Measurements from ENCODE around the gene RELN.
"Not testable (repeated sequence)": the region's sequence is repeated elsewhere in the genome, so short reads cannot be mapped to it uniquely, and the experiment has no call there.

Gene RELN

DNA sequence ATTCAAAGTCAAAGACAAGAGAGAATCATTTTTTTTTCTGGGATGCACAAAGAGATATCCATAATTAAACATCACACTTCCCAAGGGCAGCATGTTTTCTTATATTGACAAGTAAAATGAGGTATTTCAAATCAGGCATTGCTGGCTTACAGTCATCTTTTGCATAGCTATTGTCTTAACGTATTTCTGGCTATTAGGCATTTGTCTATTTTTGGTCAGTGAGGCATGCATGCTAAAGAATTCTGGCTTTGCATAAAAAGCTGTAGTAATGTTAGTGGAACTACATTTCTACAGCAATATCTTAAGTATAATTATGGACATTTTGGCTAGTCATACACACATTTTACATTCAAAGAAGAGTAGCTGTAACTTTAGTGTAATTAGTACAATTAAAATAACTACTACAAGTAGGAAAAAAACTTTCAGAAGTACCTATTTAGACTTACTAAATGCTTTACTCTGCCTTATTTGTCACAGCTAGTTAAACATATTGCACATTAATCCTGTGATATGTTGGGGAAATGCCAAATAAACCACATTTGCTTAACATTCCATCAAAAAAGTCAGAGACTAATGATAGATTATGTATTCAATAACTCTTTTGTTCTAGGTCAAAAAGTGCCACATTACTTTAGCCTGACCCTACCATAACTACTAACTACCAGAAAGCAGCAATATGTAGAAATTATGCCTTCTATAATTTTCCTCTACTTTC lies 76.4 kb downstream of the RELN start:
- TF ChIP-seq, protein P1, sequence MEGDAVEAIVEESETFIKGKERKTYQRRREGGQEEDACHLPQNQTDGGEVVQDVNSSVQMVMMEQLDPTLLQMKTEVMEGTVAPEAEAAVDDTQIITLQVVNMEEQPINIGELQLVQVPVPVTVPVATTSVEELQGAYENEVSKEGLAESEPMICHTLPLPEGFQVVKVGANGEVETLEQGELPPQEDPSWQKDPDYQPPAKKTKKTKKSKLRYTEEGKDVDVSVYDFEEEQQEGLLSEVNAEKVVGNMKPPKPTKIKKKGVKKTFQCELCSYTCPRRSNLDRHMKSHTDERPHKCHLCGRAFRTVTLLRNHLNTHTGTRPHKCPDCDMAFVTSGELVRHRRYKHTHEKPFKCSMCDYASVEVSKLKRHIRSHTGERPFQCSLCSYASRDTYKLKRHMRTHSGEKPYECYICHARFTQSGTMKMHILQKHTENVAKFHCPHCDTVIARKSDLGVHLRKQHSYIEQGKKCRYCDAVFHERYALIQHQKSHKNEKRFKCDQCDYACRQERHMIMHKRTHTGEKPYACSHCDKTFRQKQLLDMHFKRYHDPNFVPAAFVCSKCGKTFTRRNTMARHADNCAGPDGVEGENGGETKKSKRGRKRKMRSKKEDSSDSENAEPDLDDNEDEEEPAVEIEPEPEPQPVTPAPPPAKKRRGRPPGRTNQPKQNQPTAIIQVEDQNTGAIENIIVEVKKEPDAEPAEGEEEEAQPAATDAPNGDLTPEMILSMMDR (IDR thresholded peaks at IDR 0.05; ENCODE audit: insufficient read depth, low read depth, low read length, missing control alignments): no peak
- no peak overlapping the region for H3K4me3 ChIP-seq (ENCODE audit: low read length)
- no peak for DNase-seq (ENCODE audit: low read depth)

DNA sequence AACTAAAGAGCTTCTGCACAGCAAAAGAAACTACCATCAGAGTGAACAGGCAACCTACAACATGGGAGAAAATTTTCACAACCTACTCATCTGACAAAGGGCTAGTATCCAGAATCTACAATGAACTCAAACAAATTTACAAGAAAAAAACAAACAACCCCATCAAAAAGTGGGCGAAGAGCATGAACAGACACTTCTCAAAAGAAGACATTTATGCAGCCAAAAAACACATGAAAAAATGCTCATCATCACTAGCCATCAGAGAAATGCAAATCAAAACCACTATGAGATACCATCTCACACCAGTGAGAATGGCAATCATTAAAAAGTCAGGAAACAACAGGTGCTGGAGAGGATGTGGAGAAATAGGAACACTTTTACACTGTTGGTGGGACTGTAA lies 78.4 kb downstream of the RELN start:
- not testable (repeated sequence) for H3K4me3 ChIP-seq (ENCODE audit: low read length)

DNA sequence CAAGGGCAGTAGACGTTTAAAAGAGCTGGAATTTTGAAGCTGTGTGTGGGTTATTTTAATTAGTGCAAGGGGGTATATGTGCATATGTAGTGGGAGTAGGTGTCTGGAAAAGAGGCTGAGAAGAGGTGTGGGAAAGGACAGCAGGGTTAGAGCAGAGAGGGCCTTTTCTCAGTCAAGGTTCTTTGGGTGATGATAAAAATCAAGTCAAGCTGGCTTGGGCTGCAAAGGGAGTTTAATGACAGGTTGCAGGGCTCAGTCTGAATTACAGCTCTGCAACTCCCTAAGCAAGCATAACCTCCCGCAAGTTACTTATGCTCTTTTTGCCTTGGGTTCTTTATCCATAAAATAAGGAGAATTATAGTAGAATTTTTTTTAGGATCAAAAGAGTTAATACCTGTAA lies 83.5 kb downstream of the RELN start:
- TF ChIP-seq, protein P1 (IDR thresholded peaks at IDR 0.05; ENCODE audit: insufficient read depth, low read depth, low read length, missing control alignments): no peak
- no peak for DNase-seq (ENCODE audit: low read depth)
- H3K4me3 ChIP-seq (ENCODE audit: low read length): no peak overlapping the region

More for the DNA sequence above, 78.4 kb downstream of the RELN start:
- not testable (repeated sequence) for DNase-seq (ENCODE audit: low read depth)

- H3K4me3 ChIP-seq (ENCODE audit: low read length): no peak overlapping the region
- TF ChIP-seq, protein P1 (IDR thresholded peaks at IDR 0.05; ENCODE audit: insufficient read depth, low read depth, low read length, missing control alignments): no peak
- no peak for DNase-seq (ENCODE audit: low read depth)
These were observed 86.5 kb downstream of the RELN start for GRCh38 chr7:103902917-103903316.

- H3K4me3 ChIP-seq (ENCODE audit: low read length); DNase-seq (ENCODE audit: low read depth): not testable (repeated sequence)
These were observed 92.6 kb downstream of the RELN start for GRCh38 chr7:103896826-103897225.

DNA sequence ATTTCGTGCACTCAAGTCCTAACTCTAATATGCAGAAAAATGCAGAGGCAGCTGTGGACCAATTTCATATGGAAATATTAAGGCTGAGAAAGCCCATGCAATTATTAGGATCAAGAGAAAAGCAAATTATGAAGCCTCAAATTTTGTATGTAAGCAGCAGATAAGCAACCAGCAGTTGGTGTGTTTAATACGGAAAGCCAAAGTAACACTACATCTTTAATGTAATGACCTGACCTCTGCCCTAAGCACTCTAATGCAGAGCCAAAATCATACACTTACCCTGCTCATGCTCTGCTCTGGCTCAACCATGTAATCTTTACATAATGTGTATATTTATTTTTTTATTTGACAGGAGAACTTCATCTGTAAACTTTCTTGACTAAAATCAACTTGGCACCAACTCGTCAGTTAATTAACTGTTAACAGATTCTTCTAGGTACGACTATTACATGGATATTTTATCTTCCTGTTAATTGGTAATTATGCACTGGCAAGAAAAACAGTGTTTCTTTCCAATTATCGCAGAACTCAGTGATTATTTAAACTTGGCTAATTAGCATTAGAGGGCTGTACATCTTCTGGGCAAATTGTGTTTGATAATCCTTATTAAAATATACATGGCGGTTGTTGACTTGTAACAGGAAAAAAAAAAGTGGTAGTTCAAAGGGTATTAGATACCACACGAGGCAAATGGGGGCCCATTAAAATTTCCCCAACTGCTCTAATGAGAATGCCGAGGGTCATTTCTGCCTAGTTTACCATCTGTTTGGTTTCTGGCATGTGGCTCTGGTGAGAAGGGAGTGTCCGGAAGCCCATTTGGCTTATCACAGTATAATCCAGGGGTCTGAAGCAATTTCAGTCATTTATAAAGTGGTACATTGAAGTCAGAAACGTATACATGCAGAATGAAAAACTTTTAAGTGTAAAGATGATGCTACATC lies 94.5 kb downstream of the RELN start:
- DNase-seq (ENCODE audit: low read depth): no peak
- H3K4me3 ChIP-seq (ENCODE audit: low read length): no peak overlapping the region
- TF ChIP-seq, protein P1 (IDR thresholded peaks at IDR 0.05; ENCODE audit: insufficient read depth, low read depth, low read length, missing control alignments): no peak

GRCh38 chr7:103893350-103893749 lies 96.1 kb downstream of the RELN start:
- no peak overlapping the region for H3K4me3 ChIP-seq (ENCODE audit: low read length)
- TF ChIP-seq, protein P1 (IDR thresholded peaks at IDR 0.05; ENCODE audit: insufficient read depth, low read depth, low read length, missing control alignments): no peak

More at GRCh38 chr7:103893350-103893749, 96.1 kb downstream of the RELN start:
- no peak for DNase-seq (ENCODE audit: low read depth)

Data from epithelial cell of esophagus (primary cell).